Hepatocyte (in vitro differentiated cells): ENCODE measurements around the gene CAPG. TPM values are rescaled to one million over a fixed set of nuclear protein-coding genes. Genes with fewer than 3 reads are reported as not detected.

Experiments
- DNase-seq: peaks from one replicate; pipeline ENCODE4 v3.0.0-alpha.2; 2016; ENCODE audit warnings: low spot score
- H2AFZ ChIP-seq: fragments of 200-600 bp; sonication (generic); 2 replicates; pipeline ENCODE4 v1.6.0; 2016; ENCODE audit warnings: antibody characterized with exemption, mild to moderate bottlenecking
- H3K27ac ChIP-seq: fragments of 200-600 bp; sonication (generic); 2 replicates; pipeline ENCODE4 v1.5.1; 2016; ENCODE audit warnings: mild to moderate bottlenecking
- H3K27me3 ChIP-seq: fragments of 200-600 bp; sonication (generic); 2 replicates; pipeline ENCODE4 v1.6.1; 2016
- H3K36me3 ChIP-seq: fragments of 200-600 bp; sonication (generic); replicated peaks from 2 replicates; pipeline ENCODE4 v1.5.1; 2016; ENCODE audit warnings: low read depth; ENCODE audit not compliant: insufficient read depth
- H3K4me1 ChIP-seq: fragments of 200-600 bp; sonication (generic); 2 replicates; pipeline ENCODE4 v1.5.1; 2016; ENCODE audit warnings: mild to moderate bottlenecking, moderate library complexity; ENCODE audit not compliant: insufficient read depth
- H3K4me2 ChIP-seq: fragments of 200-600 bp; sonication (generic); 2 replicates; pipeline ENCODE4 v1.6.0; 2016
- H3K4me3 ChIP-seq: fragments of 200-600 bp; sonication (generic); 2 replicates; pipeline ENCODE4 v1.5.1; 2016; ENCODE audit warnings: mild to moderate bottlenecking
- H3K79me2 ChIP-seq: fragments of 200-600 bp; sonication (generic); 2 replicates; pipeline ENCODE4 v1.6.0; 2017; ENCODE audit warnings: mild to moderate bottlenecking
- H3K9me2 ChIP-seq: fragments of 200-600 bp; sonication (generic); replicated peaks from 2 replicates; pipeline ENCODE4 v1.6.0; 2017; ENCODE audit warnings: mild to moderate bottlenecking; ENCODE audit not compliant: insufficient read depth
- H3K9me3 ChIP-seq: fragments of 200-600 bp; sonication (generic); 2 replicates; pipeline ENCODE4 v1.5.1; 2016; ENCODE audit warnings: low read depth, mild to moderate bottlenecking
- H4K20me1 ChIP-seq: fragments of 200-600 bp; sonication (generic); 2 replicates; pipeline ENCODE4 v1.6.0; 2016; ENCODE audit warnings: mild to moderate bottlenecking; ENCODE audit not compliant: insufficient read depth, poor library complexity, severe bottlenecking
- CTCF ChIP-seq: fragments of 200-600 bp; sonication (generic); IDR thresholded peaks from 2 replicates; pipeline ENCODE4 v1.5.1; 2016; ENCODE audit warnings: antibody characterized with exemption, mild to moderate bottlenecking; ENCODE audit not compliant: poor library complexity
- EZH2 ChIP-seq: fragments of 200-600 bp; sonication (generic); IDR thresholded peaks from 2 replicates; pipeline ENCODE4 v1.6.1; 2016; ENCODE audit warnings: antibody characterized with exemption, mild to moderate bottlenecking, borderline replicate concordance
- EZH2phosphoT487 ChIP-seq: fragments of 200-600 bp; sonication (generic); IDR thresholded peaks from one replicate; pipeline ENCODE4 v1.6.1; 2018; ENCODE audit warnings: antibody characterized with exemption, mild to moderate bottlenecking, low read depth, moderate library complexity; ENCODE audit not compliant: unreplicated experiment, severe bottlenecking
- WGBS: methylation state at CpG from one replicate; pipeline ENCODE4 v1.1.6; 2016; ENCODE audit warnings: low lambda C conversion rate; ENCODE audit errors: missing lambda C conversion rate; 5-methylcytosine and 5-hydroxymethylcytosine counted together
- polyA plus RNA-seq: library from polyadenylated mRNA; unstranded; fragments of >200 nt; fragmentation: Nextera tagmentation; extraction: Ambion mirVana; gene quantifications from 2 replicates; pipeline ENCODE4 v1.2.1, GENCODE V29; 2016
- total RNA-seq: library from RNA; depleted of rRNA; stranded (reverse); fragments of >200 nt; gene quantifications from 2 replicates; pipeline ENCODE4 v1.2.3, GENCODE V29; 2014

The CAPG gene
- total and polyA plus RNA-seq, 2 experiments from 2014 or later: 108 to 172 TPM

GRCh38 chr2:85457877-85458316, 47.7 kb upstream of the CAPG start:
- no peaks in the 10 kb centered on the region for H3K4me1 ChIP-seq
- no peak overlapping the region for H3K27ac ChIP-seq
- no peaks in the 10 kb centered on the region for H3K36me3 ChIP-seq
- H3K9me3 ChIP-seq: no peaks in the 10 kb centered on the region
- TF ChIP-seq EZH2phosphoT487 (no peak), EZH2 (no peak), CTCF (no peak)
- DNase-seq: no peak
- H2AFZ ChIP-seq: no peak overlapping the region
- no peaks in the 10 kb centered on the region for H4K20me1 ChIP-seq
- no peaks in the 10 kb centered on the region for H3K79me2 ChIP-seq
- H3K4me3 ChIP-seq: no peak overlapping the region
- 74% methylated on average over 6 of the region's 6 CpGs for WGBS
- no peaks in the 10 kb centered on the region for H3K9me2 ChIP-seq
- no peak overlapping the region for H3K4me2 ChIP-seq
- H3K27me3 ChIP-seq: no peaks in the 10 kb centered on the region

- H3K9me2 ChIP-seq: no peaks in the 10 kb centered on the region
- no peak overlapping the region for H3K4me3 ChIP-seq
- no peak overlapping the region for H3K4me2 ChIP-seq
- H3K9me3 ChIP-seq: no peaks in the 10 kb centered on the region
- no peak for DNase-seq
- TF ChIP-seq EZH2 (no peak), EZH2phosphoT487 (no peak), CTCF (no peak)
- no peaks in the 10 kb centered on the region for H3K79me2 ChIP-seq
- no peaks in the 10 kb centered on the region for H4K20me1 ChIP-seq
- 64% methylated on average over 5 of the region's 5 CpGs for WGBS
- H3K4me1 ChIP-seq: no peaks in the 10 kb centered on the region
- no peaks in the 10 kb centered on the region for H3K36me3 ChIP-seq
- no peak overlapping the region for H3K27ac ChIP-seq
- no peak overlapping the region for H2AFZ ChIP-seq
- H3K27me3 ChIP-seq: no peaks in the 10 kb centered on the region
Observed at GRCh38 chr2:85457043-85457442, 46.9 kb upstream of the CAPG start.

DNA sequence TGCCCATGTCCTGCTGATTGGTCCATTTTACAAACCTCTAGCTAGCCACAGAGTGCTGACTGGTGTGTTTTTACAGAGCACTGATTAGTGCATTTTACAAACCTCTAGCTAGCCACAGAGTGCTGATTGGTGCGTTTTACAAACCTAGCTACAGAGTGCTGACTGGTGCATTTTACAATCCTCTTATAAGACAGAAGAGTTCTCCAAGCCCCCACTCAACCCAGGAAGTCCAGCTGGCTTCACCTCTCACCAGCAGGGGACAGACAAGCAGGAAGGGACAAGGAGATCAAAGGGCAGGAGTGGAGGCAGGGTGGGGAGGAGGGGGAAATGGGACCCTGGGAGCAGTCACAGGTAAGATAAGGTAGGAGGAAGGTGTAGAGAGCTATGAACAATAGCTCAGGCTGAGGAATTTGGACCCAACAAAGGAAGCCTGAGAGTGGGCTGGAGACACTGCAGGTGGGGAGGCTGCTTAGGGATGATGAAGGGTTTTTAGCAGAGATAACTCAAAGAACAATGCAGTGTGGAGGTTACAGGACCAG, 45.5 kb upstream of the CAPG start:
- no peaks in the 10 kb centered on the region for H3K27me3 ChIP-seq
- no peaks in the 10 kb centered on the region for H3K9me2 ChIP-seq
- TF ChIP-seq EZH2: no peak
- peak; percentile 8 for TF ChIP-seq CTCF
- no peak for TF ChIP-seq EZH2phosphoT487
- H3K27ac ChIP-seq: peak overlapping the region; percentile 51
- no peaks in the 10 kb centered on the region for H3K79me2 ChIP-seq
- H3K4me1 ChIP-seq: no peaks in the 10 kb centered on the region
- no peaks in the 10 kb centered on the region for H3K9me3 ChIP-seq
- H3K4me2 ChIP-seq: no peak overlapping the region
- H3K36me3 ChIP-seq: no peaks in the 10 kb centered on the region
- no peak for DNase-seq
- no peak overlapping the region for H3K4me3 ChIP-seq
- 67% methylated on average over 1 of the region's 1 CpG for WGBS
- no peak overlapping the region for H2AFZ ChIP-seq
- H4K20me1 ChIP-seq: no peaks in the 10 kb centered on the region

- no peak overlapping the region for H3K4me3 ChIP-seq
- H4K20me1 ChIP-seq: no peaks in the 10 kb centered on the region
- 91% methylated on average over 7 of the region's 7 CpGs for WGBS
- TF ChIP-seq EZH2 (no peak), EZH2phosphoT487 (no peak), CTCF (no peak)
- DNase-seq: no peak
- no peak overlapping the region for H3K4me2 ChIP-seq
- no peaks in the 10 kb centered on the region for H3K27me3 ChIP-seq
- H3K27ac ChIP-seq: no peak overlapping the region
- no peaks in the 10 kb centered on the region for H3K9me2 ChIP-seq
- no peak overlapping the region for H2AFZ ChIP-seq
- no peaks in the 10 kb centered on the region for H3K36me3 ChIP-seq
- H3K4me1 ChIP-seq: no peaks in the 10 kb centered on the region
- H3K9me3 ChIP-seq: no peaks in the 10 kb centered on the region
- no peaks in the 10 kb centered on the region for H3K79me2 ChIP-seq
Observed at GRCh38 chr2:85453571-85453970, 43.4 kb upstream of the CAPG start.
